Activated T-cell treated with anti-CD3 and anti-CD28 coated beads, Interleukin-2, amount 50 U/mL, for 4 hours (primary cell): ENCODE results near the gene CLDN9. TPM values are rescaled to one million over a fixed set of nuclear protein-coding genes. Genes with fewer than 3 reads are reported as not detected.

ENCODE experiments used
- ATAC-seq, 2 donors: fragments of 200-7000 bp; cut with Tn5 transposase; one replicate each; pipeline ENCODE4 v1.10.0; 2021
- DNase-seq: peaks from one replicate; pipeline ENCODE4 v3.0.0-alpha.2; 2020
- H3K27me3 Mint-ChIP-seq: one replicate; pipeline ENCODE4 v1.8.0; 2021; ENCODE audit warnings: low read depth, mixed read lengths
- H3K36me3 Mint-ChIP-seq: one replicate; pipeline ENCODE4 v1.8.0; 2022; ENCODE audit warnings: mixed read lengths; ENCODE audit not compliant: insufficient read depth
- H3K4me1 Mint-ChIP-seq: one replicate; pipeline ENCODE4 v1.8.0; 2021; ENCODE audit warnings: low read depth, mixed read lengths
- H3K4me3 Mint-ChIP-seq: one replicate; pipeline ENCODE4 v1.8.0; 2021; ENCODE audit warnings: mild to moderate bottlenecking, moderate library complexity, mixed read lengths
- H3K9me3 Mint-ChIP-seq: one replicate; pipeline ENCODE4 v1.8.0; 2021; ENCODE audit warnings: mixed read lengths
- total RNA-seq, 3 donors: library from RNA; stranded (reverse); gene quantifications; one replicate each; pipeline ENCODE4 v1.2.1, GENCODE V29; 2021

Gene CLDN9
- total RNA-seq, 3 donors from 2014 or later: not detected

DNA sequence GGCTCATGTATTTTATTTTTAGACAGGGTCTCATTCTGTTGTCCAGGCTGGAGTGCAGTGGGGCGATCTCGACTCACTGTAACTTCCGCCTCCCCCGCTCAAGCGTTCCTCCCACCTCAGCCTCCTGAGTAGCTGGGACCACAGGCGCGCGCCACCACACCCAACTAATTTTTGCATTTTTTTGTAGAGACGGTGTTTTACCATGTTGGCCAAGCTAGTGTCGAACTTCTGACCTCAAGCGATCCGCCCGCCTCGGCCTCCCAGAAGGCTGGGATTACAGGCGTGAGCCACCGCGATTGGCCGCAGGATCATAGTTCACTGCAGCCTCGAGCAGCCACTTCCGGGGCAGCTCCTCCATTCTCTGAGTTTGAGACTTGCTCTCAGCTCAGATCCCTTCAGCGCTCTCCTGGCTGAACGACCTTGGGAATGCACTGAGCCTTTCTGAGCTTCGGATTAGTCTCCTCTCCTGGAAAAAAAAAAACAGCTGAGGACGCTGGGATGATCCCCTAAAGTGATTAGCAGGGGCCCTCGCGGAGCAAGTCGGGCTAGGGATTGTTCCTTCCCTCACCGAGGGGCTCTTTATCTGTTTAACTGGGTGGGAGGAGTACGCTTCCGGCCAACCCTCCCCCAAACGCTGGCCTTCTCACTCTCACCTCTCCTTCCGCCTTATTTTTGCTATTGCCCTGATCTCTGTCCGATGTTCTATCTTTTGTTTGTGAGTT is 31.4 kb upstream of the CLDN9 start:
- no peak for DNase-seq
- ATAC-seq: no peak
- H3K4me3 Mint-ChIP-seq: peak overlapping the region; percentile 79
- no peaks in the 10 kb centered on the region for H3K27me3 Mint-ChIP-seq
- H3K36me3 Mint-ChIP-seq: no peaks in the 10 kb centered on the region
- H3K4me1 Mint-ChIP-seq: peaks cover 14% of the 10 kb centered on the region
- no peaks in the 10 kb centered on the region for H3K9me3 Mint-ChIP-seq

DNA sequence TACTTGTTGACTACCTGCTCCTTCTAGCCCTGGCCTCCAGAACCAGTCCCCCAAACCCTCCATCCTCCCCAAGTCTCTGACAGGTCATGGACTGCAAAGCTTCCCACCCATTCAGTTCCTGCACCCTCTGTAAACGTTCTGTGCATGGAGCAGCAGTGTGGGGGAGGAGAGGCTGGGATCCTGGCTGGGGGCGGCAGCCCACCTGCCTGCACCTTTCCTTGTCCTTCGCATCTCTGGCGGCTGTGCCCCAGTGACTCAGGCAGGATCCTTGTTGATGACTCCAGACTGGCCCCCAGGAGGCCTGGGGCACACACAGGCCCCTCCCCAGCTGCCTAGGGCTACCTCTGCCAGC is 30.8 kb upstream of the CLDN9 start:
- DNase-seq (no peak), ATAC-seq (no peak)
- H3K9me3 Mint-ChIP-seq: no peaks in the 10 kb centered on the region
- H3K27me3 Mint-ChIP-seq: no peaks in the 10 kb centered on the region
- peak overlapping the region; percentile 79 for H3K4me3 Mint-ChIP-seq
- peaks cover 14% of the 10 kb centered on the region for H3K4me1 Mint-ChIP-seq
- no peaks in the 10 kb centered on the region for H3K36me3 Mint-ChIP-seq

DNA sequence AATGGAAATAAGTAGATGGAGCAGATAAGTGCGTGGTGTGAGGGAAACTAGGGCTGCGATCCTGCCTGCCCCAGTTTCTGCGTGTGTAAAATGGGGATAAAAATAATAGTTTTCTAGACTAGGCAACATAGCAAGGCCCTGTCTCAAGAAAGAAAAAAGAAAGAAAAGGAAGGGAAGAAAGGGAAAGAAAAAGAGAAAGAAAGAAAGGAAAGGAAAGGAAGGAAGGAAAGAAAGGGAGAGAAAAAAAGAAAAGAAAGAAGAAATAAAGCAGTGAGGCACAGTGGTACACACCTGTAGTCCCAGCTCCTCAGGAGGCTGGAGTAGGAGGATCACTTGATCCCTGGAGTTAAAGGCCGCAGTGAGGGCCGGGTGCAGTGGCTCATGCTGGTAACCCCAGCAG is 30.3 kb upstream of the CLDN9 start:
- ATAC-seq (no peak), DNase-seq (no peak)
- Mint-ChIP-seq H3K4me3 (no peak overlapping the region), H3K4me1 (peaks cover 14% of the 10 kb centered on the region), H3K36me3 (no peaks in the 10 kb centered on the region), H3K27me3 (no peaks in the 10 kb centered on the region), H3K9me3 (no peaks in the 10 kb centered on the region)

DNA sequence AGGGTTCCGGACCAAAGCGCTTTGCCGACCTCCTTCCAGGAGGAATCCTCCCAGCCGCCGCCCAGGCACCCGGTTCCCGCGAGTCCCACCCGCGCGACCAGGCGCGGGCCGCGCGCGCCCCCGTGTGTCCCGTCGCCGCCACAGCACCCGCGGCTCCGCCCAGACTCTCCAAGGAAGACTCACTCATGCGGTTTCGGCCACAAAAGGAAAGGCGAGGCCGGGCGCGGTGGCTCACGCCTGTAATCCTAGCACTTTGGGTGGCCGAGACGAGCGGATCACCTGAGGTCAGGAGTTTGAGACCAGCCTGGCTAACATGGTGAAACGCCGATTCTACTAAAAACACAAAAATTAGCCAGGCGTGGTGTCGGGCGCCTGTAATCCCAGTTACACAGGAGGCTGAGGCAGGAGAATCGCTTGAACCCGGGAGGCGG is 29.0 kb upstream of the CLDN9 start:
- no peaks in the 10 kb centered on the region for H3K27me3 Mint-ChIP-seq
- H3K4me1 Mint-ChIP-seq: peaks cover 14% of the 10 kb centered on the region
- ATAC-seq (peak; percentile 49 to 61), DNase-seq (peak; percentile 52)
- H3K4me3 Mint-ChIP-seq: no peak overlapping the region
- no peaks in the 10 kb centered on the region for H3K36me3 Mint-ChIP-seq
- H3K9me3 Mint-ChIP-seq: no peaks in the 10 kb centered on the region

DNA sequence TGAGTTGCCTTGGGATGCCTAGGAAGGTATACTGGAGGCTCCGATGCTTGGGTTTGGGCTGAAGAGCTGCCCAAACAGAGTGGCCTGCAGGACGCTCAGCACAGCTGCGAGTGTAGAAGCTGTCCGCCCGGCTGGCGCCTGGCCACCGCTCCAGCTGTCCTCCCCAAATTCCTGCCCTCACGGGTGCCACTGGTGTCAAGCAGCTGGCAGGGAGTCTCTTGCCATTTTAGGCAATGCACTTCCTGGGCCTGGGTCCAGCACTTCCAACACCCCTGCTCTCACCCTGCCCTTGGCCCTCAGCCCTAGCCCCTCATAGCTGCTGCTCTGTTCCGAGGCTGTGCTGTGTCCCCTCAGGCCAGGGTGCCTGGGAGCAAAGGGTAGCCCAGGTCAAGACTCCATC is 27.3 kb upstream of the CLDN9 start:
- Mint-ChIP-seq H3K4me1 (peaks cover 14% of the 10 kb centered on the region), H3K27me3 (no peaks in the 10 kb centered on the region), H3K4me3 (no peak overlapping the region), H3K9me3 (no peaks in the 10 kb centered on the region), H3K36me3 (no peaks in the 10 kb centered on the region)
- no peak for DNase-seq
- no peak for ATAC-seq

DNA sequence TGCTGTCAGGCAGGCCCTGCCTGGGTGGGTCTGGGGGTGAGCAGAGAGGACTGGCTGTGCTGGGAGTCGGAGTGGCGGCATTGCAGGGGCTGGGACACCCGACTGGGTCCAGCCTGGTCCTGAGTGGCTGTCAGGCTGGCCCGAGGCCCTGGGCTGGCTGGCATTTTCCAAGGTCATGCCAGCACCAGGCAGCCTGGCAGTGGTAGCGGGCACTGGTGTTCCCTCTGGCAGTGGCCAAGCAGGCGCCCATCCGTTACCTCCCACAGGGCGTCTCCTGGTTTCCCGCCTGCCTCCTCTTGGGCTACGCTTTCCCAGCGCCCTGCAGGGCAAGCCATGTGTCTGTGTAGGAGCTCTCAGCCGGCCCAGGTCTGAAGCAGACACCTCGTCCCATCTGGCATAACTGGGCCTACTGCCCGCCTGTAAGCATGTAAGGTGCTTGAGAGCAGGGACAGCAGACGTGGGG is 26.8 kb upstream of the CLDN9 start:
- DNase-seq (no peak), ATAC-seq (no peak)
- Mint-ChIP-seq H3K4me3 (no peak overlapping the region), H3K9me3 (no peaks in the 10 kb centered on the region), H3K4me1 (peaks cover 10% of the 10 kb centered on the region), H3K36me3 (no peaks in the 10 kb centered on the region), H3K27me3 (no peaks in the 10 kb centered on the region)

DNA sequence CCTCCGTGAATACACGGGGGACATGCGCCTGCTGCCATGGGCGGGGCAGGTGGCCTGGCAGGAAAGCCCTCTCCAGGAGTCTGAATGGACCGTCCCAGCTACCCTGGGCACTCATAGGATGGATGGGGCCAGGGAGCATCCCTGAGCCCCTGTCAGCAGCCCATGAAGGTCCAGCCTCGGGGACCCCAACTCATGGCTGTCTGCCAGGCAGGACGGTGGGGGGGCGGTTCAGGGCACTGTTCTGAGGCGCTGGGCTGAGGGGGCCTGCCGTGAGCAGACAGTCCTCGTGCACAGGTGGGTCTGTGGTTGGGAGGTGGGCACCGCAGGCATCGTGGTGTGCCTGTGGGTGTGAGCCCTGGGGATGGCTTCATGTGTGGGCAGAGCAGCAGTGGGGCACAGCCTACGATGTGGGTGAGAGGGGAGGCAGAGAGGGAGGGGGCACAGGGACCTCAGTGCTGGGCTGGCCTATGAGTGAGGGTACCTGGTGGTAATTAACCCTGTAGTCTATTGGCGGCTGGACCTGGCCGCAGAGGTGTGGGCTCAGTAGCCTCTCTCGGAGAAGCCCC is 26.0 kb upstream of the CLDN9 start:
- no peaks in the 10 kb centered on the region for H3K27me3 Mint-ChIP-seq
- H3K9me3 Mint-ChIP-seq: no peaks in the 10 kb centered on the region
- peaks cover 4% of the 10 kb centered on the region for H3K4me1 Mint-ChIP-seq
- DNase-seq: no peak
- ATAC-seq: no peak
- H3K4me3 Mint-ChIP-seq: no peak overlapping the region
- H3K36me3 Mint-ChIP-seq: no peaks in the 10 kb centered on the region

DNA sequence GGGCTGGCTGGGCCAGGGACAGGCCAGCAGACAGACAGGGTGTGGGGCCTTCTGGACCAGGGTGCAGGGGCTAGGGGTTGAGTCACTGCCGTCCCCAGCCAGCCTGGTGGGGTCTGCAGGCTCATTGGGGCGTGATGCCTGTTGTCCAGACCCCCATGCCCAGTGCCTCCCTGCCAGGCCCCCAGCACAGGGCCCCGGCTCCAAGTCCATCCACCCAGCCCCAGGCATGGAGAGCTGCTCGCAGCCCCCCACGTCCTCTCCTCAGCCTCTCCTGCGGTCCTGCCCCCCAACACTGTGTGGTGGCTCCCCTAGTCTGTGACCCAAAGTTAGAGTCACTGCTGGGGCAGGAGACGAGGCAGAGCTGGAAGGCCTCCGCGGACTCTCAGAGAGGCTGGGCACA is 25.4 kb upstream of the CLDN9 start:
- Mint-ChIP-seq H3K9me3 (no peaks in the 10 kb centered on the region), H3K36me3 (no peaks in the 10 kb centered on the region), H3K27me3 (no peaks in the 10 kb centered on the region), H3K4me3 (no peak overlapping the region), H3K4me1 (peaks cover 3% of the 10 kb centered on the region)
- DNase-seq (no peak), ATAC-seq (no peak)

DNA sequence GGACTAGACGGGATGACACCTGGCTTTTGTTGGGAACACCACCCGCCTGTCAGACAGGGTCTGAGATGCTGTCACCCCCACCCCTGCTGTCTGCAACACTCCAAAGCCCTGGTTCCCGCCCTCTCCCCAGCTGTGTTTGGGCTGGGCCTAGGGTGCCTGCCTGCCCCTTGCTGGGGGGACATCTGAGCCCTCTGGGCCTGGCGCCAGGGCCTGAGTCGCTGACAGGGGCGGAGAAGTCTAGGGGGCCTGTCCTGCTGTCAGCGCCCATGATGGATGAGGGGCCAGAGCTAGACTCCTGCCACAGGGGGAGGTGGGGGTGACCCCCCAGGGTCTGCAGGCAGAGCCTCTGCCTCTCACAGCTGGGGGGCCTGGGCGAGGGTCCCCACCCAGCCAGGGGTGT is 24.9 kb upstream of the CLDN9 start:
- no peaks in the 10 kb centered on the region for H3K9me3 Mint-ChIP-seq
- no peak for DNase-seq

DNA sequence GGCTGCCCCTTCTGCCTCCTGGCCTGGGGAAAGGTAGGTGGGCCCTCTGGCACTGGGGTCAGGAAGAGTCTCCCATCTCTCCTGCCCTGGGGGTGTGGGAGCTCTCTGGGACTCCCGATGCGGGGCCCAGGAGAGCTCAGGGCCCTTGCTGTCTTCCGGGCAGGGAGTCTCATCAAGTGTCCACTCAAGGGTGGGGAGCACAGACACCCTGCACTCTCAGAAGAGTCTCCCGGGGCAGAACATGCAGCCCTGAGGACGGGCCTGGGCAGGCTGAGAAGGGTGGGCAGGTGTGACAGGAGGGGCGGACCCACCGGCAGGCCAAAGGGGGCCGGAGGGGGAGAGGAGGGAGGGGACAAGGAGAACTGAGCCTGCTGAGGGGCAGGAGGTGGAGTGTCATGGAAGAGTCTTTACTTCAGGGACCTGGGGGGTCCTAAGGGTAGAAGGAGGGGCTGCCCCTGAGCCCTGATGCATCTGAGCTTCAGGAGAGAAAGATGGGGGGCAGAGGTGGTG is 24.1 kb upstream of the CLDN9 start:
- Mint-ChIP-seq H3K4me1 (peaks cover 3% of the 10 kb centered on the region), H3K27me3 (no peaks in the 10 kb centered on the region), H3K4me3 (no peak overlapping the region), H3K9me3 (no peaks in the 10 kb centered on the region), H3K36me3 (no peaks in the 10 kb centered on the region)
- DNase-seq (no peak), ATAC-seq (no peak)

More for the DNA sequence above, 24.9 kb upstream of the CLDN9 start:
- Mint-ChIP-seq H3K4me1 (peaks cover 3% of the 10 kb centered on the region), H3K36me3 (no peaks in the 10 kb centered on the region), H3K4me3 (no peak overlapping the region), H3K27me3 (no peaks in the 10 kb centered on the region)
- ATAC-seq: no peak

DNA sequence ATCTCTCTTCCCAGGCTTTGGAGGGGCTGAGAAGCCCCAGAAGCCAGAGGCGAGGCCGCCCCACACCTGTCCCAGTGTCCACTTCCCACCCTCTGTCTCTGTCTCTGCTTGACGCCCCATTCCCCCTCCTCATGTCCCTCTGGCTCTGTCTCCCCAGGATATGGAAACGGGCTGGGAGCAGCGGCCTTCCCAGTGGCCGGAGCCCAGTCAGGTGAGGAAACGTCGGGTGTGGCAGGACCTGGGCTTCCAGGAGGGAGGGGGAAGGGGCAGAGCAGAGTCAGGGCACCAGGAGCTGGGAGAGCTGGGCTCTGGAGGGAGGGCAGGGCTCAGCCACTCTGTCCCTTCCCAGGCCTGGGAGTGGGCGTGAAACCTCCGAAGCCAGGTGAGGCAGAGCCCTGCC is 21.8 kb upstream of the CLDN9 start:
- H3K4me1 Mint-ChIP-seq: no peaks in the 10 kb centered on the region
- H3K27me3 Mint-ChIP-seq: no peaks in the 10 kb centered on the region
- H3K4me3 Mint-ChIP-seq: no peak overlapping the region
- no peaks in the 10 kb centered on the region for H3K36me3 Mint-ChIP-seq
- ATAC-seq (no peak), DNase-seq (no peak)
- H3K9me3 Mint-ChIP-seq: no peaks in the 10 kb centered on the region

DNA sequence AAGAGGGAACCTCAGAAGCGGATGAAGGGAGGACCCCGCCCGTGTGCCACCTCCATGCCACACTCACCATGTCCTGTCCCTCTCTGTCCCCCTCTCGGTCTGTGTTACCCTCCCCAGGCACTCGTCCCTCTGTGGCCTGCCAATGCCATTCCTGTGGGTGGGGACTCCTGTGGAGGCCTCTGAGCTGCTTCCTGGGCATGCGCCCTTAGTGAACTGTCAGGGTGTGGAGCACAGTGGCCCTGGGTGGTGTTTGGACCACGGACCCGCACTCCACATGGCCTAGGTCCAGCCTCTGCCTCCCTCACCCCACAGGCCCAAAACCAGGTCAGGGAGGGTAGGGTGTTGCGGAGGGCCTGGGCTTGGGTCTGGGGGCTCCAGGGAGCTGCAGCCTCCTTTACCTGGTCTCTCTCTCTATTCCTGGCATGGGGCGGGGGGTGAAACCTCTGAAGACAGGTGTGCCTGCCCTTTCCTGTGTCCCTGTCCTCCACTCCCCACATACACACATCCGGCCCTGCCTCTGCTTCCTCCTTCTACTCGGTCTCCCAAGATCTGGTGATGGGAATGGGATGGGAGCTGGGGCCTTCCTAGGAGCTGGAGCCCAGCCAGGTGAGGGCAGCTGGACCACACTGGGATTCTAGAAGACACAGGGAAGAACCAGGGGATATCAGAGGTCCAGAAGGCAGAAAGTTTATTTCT is 21.0 kb upstream of the CLDN9 start:
- Mint-ChIP-seq H3K4me3 (no peak overlapping the region), H3K36me3 (no peaks in the 10 kb centered on the region), H3K4me1 (no peaks in the 10 kb centered on the region), H3K27me3 (no peaks in the 10 kb centered on the region), H3K9me3 (no peaks in the 10 kb centered on the region)
- DNase-seq (no peak), ATAC-seq (no peak)

DNA sequence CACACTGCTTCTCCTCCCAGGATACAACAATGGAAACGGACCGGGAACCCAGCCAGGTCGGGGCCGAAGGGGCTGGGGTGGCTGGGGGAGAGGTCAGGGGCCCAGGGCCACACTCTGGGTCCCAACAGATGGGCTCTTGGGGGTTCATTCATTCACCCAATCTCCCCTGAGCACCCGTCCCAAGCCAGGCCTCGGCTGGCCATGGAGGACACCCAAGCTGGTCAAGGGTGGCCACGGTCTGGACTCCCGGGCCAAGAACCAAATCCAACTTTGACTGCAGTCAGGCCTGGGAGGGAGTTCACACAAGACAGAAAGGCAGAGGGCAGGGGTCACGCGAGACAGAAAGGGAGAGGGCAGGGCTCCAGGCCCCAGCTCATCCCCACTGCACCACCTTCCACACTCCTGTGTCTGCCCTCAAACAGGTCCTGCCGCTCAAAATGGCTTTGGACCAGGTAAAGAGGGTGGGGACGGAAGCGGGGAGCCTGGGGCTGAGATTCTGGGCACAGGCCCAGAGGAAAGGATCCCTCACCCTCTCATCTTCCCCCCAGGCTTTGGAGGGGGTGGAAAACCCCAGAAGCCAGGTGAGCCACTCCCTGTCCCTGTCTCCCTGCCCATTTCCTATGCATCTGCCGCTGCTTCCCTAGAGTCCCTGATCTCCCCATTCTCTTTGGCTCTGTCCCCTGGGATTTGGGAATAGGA is 20.2 kb upstream of the CLDN9 start:
- no peak overlapping the region for H3K4me3 Mint-ChIP-seq
- no peak for DNase-seq
- no peak for ATAC-seq
- H3K9me3 Mint-ChIP-seq: no peaks in the 10 kb centered on the region
- no peaks in the 10 kb centered on the region for H3K4me1 Mint-ChIP-seq
- no peaks in the 10 kb centered on the region for H3K36me3 Mint-ChIP-seq
- no peaks in the 10 kb centered on the region for H3K27me3 Mint-ChIP-seq

DNA sequence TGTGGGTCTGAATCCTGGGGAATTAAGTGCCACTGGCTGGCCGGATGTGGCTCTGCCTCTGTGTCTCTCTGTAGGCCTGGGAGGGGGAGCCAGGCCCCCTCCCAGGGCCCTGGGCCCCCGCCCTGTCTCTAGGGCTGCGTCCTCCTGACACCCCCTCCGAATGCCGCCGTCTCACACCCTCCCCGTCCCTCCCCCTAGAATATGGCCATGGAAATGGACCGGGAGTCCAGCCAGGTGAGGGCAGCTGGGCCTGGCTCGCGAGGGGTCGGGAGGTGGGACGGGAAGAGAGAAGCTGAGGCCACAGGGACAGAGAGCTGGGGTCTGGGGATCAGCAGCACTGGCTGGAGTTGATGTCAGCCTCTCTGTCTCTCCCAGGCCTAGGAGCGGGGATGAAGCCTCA is 16.4 kb upstream of the CLDN9 start:
- H3K4me1 Mint-ChIP-seq: no peaks in the 10 kb centered on the region
- peaks cover 3% of the 10 kb centered on the region for H3K27me3 Mint-ChIP-seq
- H3K36me3 Mint-ChIP-seq: no peaks in the 10 kb centered on the region
- DNase-seq (no peak), ATAC-seq (no peak)
- no peaks in the 10 kb centered on the region for H3K9me3 Mint-ChIP-seq
- no peak overlapping the region for H3K4me3 Mint-ChIP-seq
